ENCODE results near the gene IL23R. TPM values are rescaled to one million over a fixed set of nuclear protein-coding genes. Genes with fewer than 3 reads are reported as not detected.

Gene IL23R
- total RNA-seq, 2 donors from 2014 or later = 1.2 to 1.3 TPM

DNA sequence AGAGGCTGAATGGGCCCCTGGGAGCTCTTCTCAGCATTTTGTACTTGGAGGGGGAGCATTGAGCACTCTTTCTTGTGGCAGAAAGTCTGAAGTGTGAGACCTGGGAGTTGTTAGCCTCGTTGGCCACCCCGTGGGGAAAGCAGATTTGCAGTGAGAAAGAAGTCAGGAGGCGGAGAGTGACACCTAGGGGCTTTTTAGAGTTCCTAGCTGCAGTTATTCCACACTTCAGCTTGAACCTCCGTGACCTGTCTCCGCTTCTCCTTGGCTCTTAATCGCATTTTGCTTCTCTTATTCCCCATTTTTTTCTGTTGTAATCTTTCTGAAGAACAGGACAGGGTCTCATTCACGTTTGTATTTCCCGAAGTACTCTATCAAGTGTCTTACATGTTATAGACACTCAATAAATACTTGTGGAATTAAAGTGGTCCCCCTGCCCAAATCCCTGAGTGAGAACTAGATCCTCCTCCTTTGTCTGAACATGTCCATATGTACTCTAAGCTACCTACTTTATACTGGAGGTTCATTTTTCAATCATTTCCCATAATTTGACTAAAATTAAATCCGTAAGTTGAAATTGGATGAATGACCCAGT, 17.0 kb upstream of the IL23R start:
- H3K4me1 ChIP-seq = peaks cover 5% of the 10 kb centered on the region
- intact Hi-C loops (cut with DNase I) = loop anchor here (2.0 to 5.0 kb wide), 2 partner anchors 97 to 152 kb away; partner anchors contain the start of gene SLC35D1
- peak; percentile 81 for DNase-seq
- peak overlapping the region in 1 of 2 donors; percentile 21 for H3K9ac ChIP-seq (ENCODE audit: low read depth in 2 of 2, low read length in 2 of 2)
- no peak overlapping the region for H3K27ac ChIP-seq
- H3K9me3 ChIP-seq = no peaks in the 10 kb centered on the region
- no peaks in the 10 kb centered on the region for H3K27me3 ChIP-seq
- TF ChIP-seq, protein P1, sequence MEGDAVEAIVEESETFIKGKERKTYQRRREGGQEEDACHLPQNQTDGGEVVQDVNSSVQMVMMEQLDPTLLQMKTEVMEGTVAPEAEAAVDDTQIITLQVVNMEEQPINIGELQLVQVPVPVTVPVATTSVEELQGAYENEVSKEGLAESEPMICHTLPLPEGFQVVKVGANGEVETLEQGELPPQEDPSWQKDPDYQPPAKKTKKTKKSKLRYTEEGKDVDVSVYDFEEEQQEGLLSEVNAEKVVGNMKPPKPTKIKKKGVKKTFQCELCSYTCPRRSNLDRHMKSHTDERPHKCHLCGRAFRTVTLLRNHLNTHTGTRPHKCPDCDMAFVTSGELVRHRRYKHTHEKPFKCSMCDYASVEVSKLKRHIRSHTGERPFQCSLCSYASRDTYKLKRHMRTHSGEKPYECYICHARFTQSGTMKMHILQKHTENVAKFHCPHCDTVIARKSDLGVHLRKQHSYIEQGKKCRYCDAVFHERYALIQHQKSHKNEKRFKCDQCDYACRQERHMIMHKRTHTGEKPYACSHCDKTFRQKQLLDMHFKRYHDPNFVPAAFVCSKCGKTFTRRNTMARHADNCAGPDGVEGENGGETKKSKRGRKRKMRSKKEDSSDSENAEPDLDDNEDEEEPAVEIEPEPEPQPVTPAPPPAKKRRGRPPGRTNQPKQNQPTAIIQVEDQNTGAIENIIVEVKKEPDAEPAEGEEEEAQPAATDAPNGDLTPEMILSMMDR (IDR thresholded peaks at IDR 0.05) = peak; percentile 88
- no peak overlapping the region for H3K4me3 ChIP-seq
- no peaks in the 10 kb centered on the region for H3K36me3 ChIP-seq

DNA sequence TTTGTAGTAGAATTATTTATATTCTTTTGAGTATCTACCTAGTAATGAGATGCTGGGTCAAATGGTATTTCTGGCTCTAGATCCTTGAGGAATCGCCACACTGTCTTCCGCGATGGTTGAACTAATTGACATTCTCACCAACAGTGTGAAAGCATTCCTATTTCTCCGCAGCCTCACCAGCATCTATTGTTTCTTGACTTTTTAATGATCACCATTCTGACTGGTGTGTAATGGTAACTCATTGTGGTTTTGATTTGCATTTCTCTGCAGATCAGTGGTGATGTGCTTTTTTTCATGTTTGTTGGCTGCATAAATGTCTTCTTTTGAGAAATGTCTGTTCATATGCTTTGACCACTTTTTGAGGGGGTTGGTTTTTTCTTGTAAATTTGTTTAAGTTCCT, 15.3 kb upstream of the IL23R start:
- Histone ChIP-seq H3K4me1 (peaks cover 5% of the 10 kb centered on the region), H3K4me3 (no peak overlapping the region), H3K9ac (ENCODE audit: low read depth in 2 of 2, low read length in 2 of 2) (no peak overlapping the region), H3K27ac (no peak overlapping the region), H3K9me3 (no peaks in the 10 kb centered on the region), H3K27me3 (no peaks in the 10 kb centered on the region), H3K36me3 (no peaks in the 10 kb centered on the region)
- DNase-seq = no peak
- intact Hi-C loops (cut with DNase I) = loop anchor here (5.0 kb wide), 1 partner anchor 389 kb away; no protein-coding TSS in a partner anchor
- TF ChIP-seq, protein P1 (IDR thresholded peaks at IDR 0.05) = no peak

DNA sequence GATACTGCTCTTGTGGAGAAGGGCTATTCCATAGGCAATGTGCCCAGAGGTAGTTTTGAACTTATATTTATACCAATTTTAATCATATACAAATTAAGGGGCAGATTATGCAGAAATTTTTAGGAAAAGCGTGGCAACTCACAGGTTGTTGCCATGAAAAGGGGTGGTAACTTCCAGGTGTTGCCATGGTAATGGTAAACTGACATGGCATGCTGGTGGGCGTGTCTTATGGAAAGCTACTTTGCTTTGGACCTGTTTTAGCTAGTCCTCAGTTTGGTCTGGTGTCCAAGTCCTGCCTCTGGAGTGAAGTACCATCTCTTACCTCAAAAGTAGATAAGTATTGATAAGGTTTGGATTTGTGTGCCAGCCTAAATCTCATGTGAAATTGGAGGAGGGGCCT, 7.9 kb upstream of the IL23R start:
- no peak overlapping the region for H3K4me3 ChIP-seq
- DNase-seq = no peak
- no peaks in the 10 kb centered on the region for H3K9me3 ChIP-seq
- no peak overlapping the region for H3K9ac ChIP-seq (ENCODE audit: low read depth in 2 of 2, low read length in 2 of 2)
- no peak overlapping the region for H3K27ac ChIP-seq
- H3K27me3 ChIP-seq = no peaks in the 10 kb centered on the region
- TF ChIP-seq, protein P1 (IDR thresholded peaks at IDR 0.05) = no peak
- no peaks in the 10 kb centered on the region for H3K4me1 ChIP-seq
- intact Hi-C loops (cut with DNase I) = no loop called here
- H3K36me3 ChIP-seq = no peaks in the 10 kb centered on the region

DNA sequence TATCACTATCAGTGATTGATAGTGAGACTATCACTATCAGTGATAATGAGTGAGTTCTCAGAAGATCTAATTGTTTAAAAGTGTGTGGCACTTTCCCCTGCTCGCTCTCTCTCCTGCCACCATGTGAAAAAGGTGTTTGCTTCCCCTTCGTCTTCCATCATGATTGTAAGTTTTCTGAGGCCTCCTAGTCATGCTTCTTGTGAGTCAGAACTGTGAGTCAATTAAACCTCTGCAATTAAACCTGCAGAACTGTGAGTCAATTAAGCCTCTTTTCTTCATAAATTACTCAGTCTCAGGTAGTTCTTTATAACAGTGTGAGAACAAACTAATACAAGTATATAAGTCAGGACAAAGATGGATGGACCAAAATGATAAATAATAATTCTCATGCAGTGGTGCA, 7.0 kb upstream of the IL23R start:
- Histone ChIP-seq H3K27me3 (no peaks in the 10 kb centered on the region), H3K4me3 (no peak overlapping the region), H3K9me3 (no peaks in the 10 kb centered on the region), H3K36me3 (no peaks in the 10 kb centered on the region), H3K4me1 (no peaks in the 10 kb centered on the region), H3K27ac (no peak overlapping the region), H3K9ac (ENCODE audit: low read depth in 2 of 2, low read length in 2 of 2) (no peak overlapping the region)
- TF ChIP-seq, protein P1 (IDR thresholded peaks at IDR 0.05) = no peak
- no peak for DNase-seq
- intact Hi-C loops (cut with DNase I) = no loop called here

DNA sequence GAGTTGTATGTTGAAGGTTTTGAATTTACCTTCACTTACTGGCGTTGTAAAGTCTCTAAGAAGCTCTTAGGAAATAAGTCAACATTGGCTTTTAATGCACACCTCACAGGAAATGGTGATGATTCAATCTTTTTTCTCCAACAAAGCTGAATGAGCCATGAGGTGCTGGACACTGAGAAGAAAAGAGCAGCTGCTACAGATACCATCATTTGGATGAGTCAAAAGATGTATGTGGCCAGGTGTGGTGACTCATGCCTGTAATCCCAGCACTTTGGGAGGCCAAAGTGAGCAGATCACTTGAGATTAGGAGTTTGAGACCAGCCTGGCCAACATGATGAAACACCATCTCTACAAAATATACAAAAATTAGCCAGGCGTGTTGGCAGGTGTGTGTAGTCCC, 3.3 kb upstream of the IL23R start:
- intact Hi-C loops (cut with DNase I) = no loop called here

More for the DNA sequence above, 3.3 kb upstream of the IL23R start:
- Histone ChIP-seq H3K36me3 (no peaks in the 10 kb centered on the region), H3K27me3 (no peaks in the 10 kb centered on the region), H3K9ac (ENCODE audit: low read depth in 2 of 2, low read length in 2 of 2) (no peak overlapping the region), H3K4me1 (no peaks in the 10 kb centered on the region), H3K4me3 (no peak overlapping the region), H3K9me3 (no peaks in the 10 kb centered on the region), H3K27ac (no peak overlapping the region)
- no peak for DNase-seq
- TF ChIP-seq, protein P1 (IDR thresholded peaks at IDR 0.05) = no peak

Measured in colonic mucosa (tissue), 4 donors.